NT2/D1 (cell line): ENCODE results near the gene FILIP1L.

Experiments used
- SUZ12 ChIP-seq: IDR thresholded peaks from 2 replicates; pipeline ENCODE4 v1.6.1; 2011; ENCODE audit not compliant: insufficient read length, insufficient read depth; ENCODE audit errors: extremely low read depth
- YY1 ChIP-seq: IDR thresholded peaks from 2 replicates; pipeline ENCODE4 v1.6.1; 2011; ENCODE audit not compliant: insufficient read length, insufficient read depth
- ZNF274 ChIP-seq: IDR thresholded peaks from 2 replicates; pipeline ENCODE4 v1.6.1; 2011; ENCODE audit warnings: mild to moderate bottlenecking, low read depth, low read length

- TF ChIP-seq ZNF274 (no peak), YY1 (no peak), SUZ12 (no peak)
Observed at GRCh38 chr3:100027321-100027720, 87.0 kb downstream of the FILIP1L start.
